ENCODE results near the gene MRLN.

GRCh38 chr10:59753267-59753666 lies at the start of gene MRLN:
- TF ChIP-seq CTCF (conservative IDR thresholded peaks at IDR 0.05; ENCODE audit: low read depth, low read length) (no peak), EZH2 (IDR thresholded peaks at IDR 0.05; ENCODE audit: borderline replicate concordance, low read depth, low read length, poor library complexity, severe bottlenecking) (no peak)

All from A673 (cell line).